GM19467 (cell line): Measurements from ENCODE around the gene OR7C2.
"Not testable (repeated sequence)": the region's sequence is repeated elsewhere in the genome, so short reads cannot be mapped to it uniquely, and the experiment has no call there.

Source experiments
- ATAC-seq: cut with Tn5 transposase; IDR thresholded peaks from one replicate; pipeline ENCODE4 v1.9.1; 2021; ENCODE audit warnings: mild to moderate bottlenecking, moderate library complexity; ENCODE audit not compliant: unreplicated experiment

Gene OR7C2

GRCh38 chr19:14941189-14941588 lies at the start of gene OR7C2:
Gene OR7C2, plus strand, starts transcription at chr19:14941489. Its CDS starts 0 bp downstream, at chr19:14941489.
- ATAC-seq = no peak

- ATAC-seq = no peak
Measured at GRCh38 chr19:14901675-14902260, 39.5 kb upstream of the OR7C2 start.

- ATAC-seq = no peak
Measured at GRCh38 chr19:14906711-14907110, 34.6 kb upstream of the OR7C2 start.

GRCh38 chr19:14915116-14915515 lies 26.2 kb upstream of the OR7C2 start:
- no peak for ATAC-seq

- no peak for ATAC-seq
Measured at GRCh38 chr19:14916848-14917247, 24.4 kb upstream of the OR7C2 start.

- ATAC-seq = no peak
Measured at GRCh38 chr19:14933506-14933905, 7.8 kb upstream of the OR7C2 start.

GRCh38 chr19:14940266-14940665 lies 1.0 kb upstream of the OR7C2 start:
- no peak for ATAC-seq

GRCh38 chr19:14943601-14944000 lies 2.3 kb downstream of the OR7C2 start:
- no peak for ATAC-seq

- no peak for ATAC-seq
Measured at GRCh38 chr19:14944456-14944855, 3.2 kb downstream of the OR7C2 start.

GRCh38 chr19:14949413-14949812 lies 8.1 kb downstream of the OR7C2 start:
- not testable (repeated sequence) for ATAC-seq

- ATAC-seq = no peak
Measured at GRCh38 chr19:14949876-14950275, 8.6 kb downstream of the OR7C2 start.

GRCh38 chr19:14950421-14950820 lies 9.1 kb downstream of the OR7C2 start:
- no peak for ATAC-seq

- no peak for ATAC-seq
Measured at GRCh38 chr19:14952767-14953166, 11.5 kb downstream of the OR7C2 start.

GRCh38 chr19:14954071-14954655 lies 12.9 kb downstream of the OR7C2 start:
- no peak for ATAC-seq

- no peak for ATAC-seq
Measured at GRCh38 chr19:14957464-14957863, 16.2 kb downstream of the OR7C2 start.

GRCh38 chr19:14959263-14959662 lies 18.0 kb downstream of the OR7C2 start:
- ATAC-seq = no peak

- no peak for ATAC-seq
Measured at GRCh38 chr19:14961956-14962685, 20.8 kb downstream of the OR7C2 start.

GRCh38 chr19:14968247-14968646 lies 27.0 kb downstream of the OR7C2 start:
- ATAC-seq = no peak

GRCh38 chr19:14971474-14971873 lies 30.2 kb downstream of the OR7C2 start:
- ATAC-seq = no peak

GRCh38 chr19:14972676-14973075 lies 31.4 kb downstream of the OR7C2 start:
- ATAC-seq = no peak

GRCh38 chr19:14974488-14974887 lies 33.2 kb downstream of the OR7C2 start:
- no peak for ATAC-seq

GRCh38 chr19:14977128-14977527 lies 35.8 kb downstream of the OR7C2 start:
- no peak for ATAC-seq
